ENCODE data around the gene PMFBP1.

- TF ChIP-seq CTCF (IDR thresholded peaks at IDR 0.05) (no peak), POLR2A (IDR thresholded peaks at IDR 0.05) (no peak)
Observed at GRCh38 chr16:72173997-72174396, 2.0 kb upstream of the PMFBP1 start.

Data from heart left ventricle (tissue), 13 donors.